Cerebellar nuclear complex (tissue), 1 donor: Measurements from ENCODE around the gene CFAP221.
"Not testable (repeated sequence)": the region's sequence is repeated elsewhere in the genome, so short reads cannot be mapped to it uniquely, and the experiment has no call there.

Experiments
- DNase-seq, 2 experiments: peaks; one replicate each; lab custom pipeline; 2025; lab: John Stamatoyannopoulos, UW

CFAP221 gene

GRCh38 chr2:119590873-119591272 lies 46.6 kb downstream of the CFAP221 start:
- no peak for DNase-seq

GRCh38 chr2:119591523-119591922 lies 47.3 kb downstream of the CFAP221 start:
- no peak for DNase-seq

GRCh38 chr2:119592436-119592835 lies 48.2 kb downstream of the CFAP221 start:
- DNase-seq, result no peak

- no peak for DNase-seq
These were observed 52.4 kb downstream of the CFAP221 start for GRCh38 chr2:119596638-119597037.

GRCh38 chr2:119598596-119599263 lies 54.5 kb downstream of the CFAP221 start:
- DNase-seq, result no peak

GRCh38 chr2:119599384-119599783 lies 55.1 kb downstream of the CFAP221 start:
- DNase-seq, result no peak

GRCh38 chr2:119605096-119605495 lies 60.8 kb downstream of the CFAP221 start:
- no peak for DNase-seq

- no peak for DNase-seq
These were observed 62.4 kb downstream of the CFAP221 start for GRCh38 chr2:119606674-119607073.

GRCh38 chr2:119608553-119608952 lies 64.3 kb downstream of the CFAP221 start:
- DNase-seq, result no peak

GRCh38 chr2:119609337-119609736 lies 65.1 kb downstream of the CFAP221 start:
- no peak for DNase-seq

- DNase-seq, result not testable (repeated sequence)
These were observed 69.9 kb downstream of the CFAP221 start for GRCh38 chr2:119614140-119614539.

- no peak for DNase-seq
These were observed 72.2 kb downstream of the CFAP221 start for GRCh38 chr2:119616421-119616820.

- no peak for DNase-seq
These were observed 73.2 kb downstream of the CFAP221 start for GRCh38 chr2:119617455-119617854.

GRCh38 chr2:119618725-119619124 lies 74.5 kb downstream of the CFAP221 start:
- DNase-seq, result not testable (repeated sequence)

- no peak for DNase-seq
These were observed 81.0 kb downstream of the CFAP221 start for GRCh38 chr2:119625226-119625625.

- DNase-seq, result no peak
These were observed 85.1 kb downstream of the CFAP221 start for GRCh38 chr2:119629323-119629825.

- no peak for DNase-seq
These were observed 85.9 kb downstream of the CFAP221 start for GRCh38 chr2:119630121-119630520.

GRCh38 chr2:119637371-119637770 lies 93.1 kb downstream of the CFAP221 start:
- no peak for DNase-seq

GRCh38 chr2:119638246-119638645 lies 94.0 kb downstream of the CFAP221 start:
- no peak for DNase-seq

GRCh38 chr2:119638685-119639554 lies 94.7 kb downstream of the CFAP221 start:
- no peak for DNase-seq

- DNase-seq, result peak; percentile 18 to 77
These were observed 97.5 kb downstream of the CFAP221 start for GRCh38 chr2:119641562-119642258.

GRCh38 chr2:119644186-119644585 lies 99.9 kb downstream of the CFAP221 start:
- DNase-seq, result no peak
